Hypothalamus (tissue), 51 donors: ENCODE data around the gene ACTL9.
"Not testable (repeated sequence)": the region's sequence is repeated elsewhere in the genome, so short reads cannot be mapped to it uniquely, and the experiment has no call there.

ENCODE experiments used
- DNase-seq, 51 donors: peaks; one replicate each; lab custom pipeline; 2025; lab: John Stamatoyannopoulos, UW

ACTL9 gene, protein sequence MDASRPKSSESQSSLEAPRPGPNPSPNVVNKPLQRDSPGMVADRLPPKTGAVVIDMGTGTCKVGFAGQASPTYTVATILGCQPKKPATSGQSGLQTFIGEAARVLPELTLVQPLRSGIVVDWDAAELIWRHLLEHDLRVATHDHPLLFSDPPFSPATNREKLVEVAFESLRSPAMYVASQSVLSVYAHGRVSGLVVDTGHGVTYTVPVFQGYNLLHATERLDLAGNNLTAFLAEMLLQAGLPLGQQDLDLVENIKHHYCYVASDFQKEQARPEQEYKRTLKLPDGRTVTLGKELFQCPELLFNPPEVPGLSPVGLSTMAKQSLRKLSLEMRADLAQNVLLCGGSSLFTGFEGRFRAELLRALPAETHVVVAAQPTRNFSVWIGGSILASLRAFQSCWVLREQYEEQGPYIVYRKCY

DNA sequence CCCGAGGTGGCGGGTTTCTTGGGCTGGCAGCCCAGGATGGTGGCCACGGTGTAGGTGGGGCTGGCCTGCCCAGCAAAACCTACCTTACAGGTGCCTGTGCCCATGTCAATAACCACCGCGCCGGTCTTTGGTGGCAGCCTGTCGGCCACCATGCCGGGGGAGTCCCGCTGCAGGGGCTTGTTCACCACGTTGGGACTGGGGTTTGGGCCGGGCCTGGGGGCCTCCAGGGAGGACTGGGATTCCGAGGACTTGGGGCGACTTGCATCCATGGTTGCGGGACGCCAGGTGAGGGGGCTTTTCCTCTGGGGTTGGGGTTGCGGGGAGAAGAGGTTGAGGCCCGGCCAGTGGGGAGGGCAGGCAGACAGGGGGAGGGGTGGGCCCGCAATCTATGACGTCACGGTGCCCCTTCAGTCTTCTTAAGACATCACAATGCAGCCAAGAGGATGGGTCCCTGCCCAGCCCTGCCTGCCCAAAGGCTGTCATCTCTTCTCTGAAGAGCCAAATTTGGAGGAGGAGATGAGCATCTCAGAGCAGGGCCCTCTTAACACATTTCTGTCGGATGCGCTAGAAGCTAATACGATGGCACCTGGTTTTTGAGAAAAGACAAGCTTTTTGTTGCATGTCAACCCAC, at the start of gene ACTL9:
TSS of gene ACTL9 (minus strand) at position 363 of the 631 bp plus-strand sequence. CDS start at position 269, 94 bp downstream.
- DNase-seq = no peak

DNA sequence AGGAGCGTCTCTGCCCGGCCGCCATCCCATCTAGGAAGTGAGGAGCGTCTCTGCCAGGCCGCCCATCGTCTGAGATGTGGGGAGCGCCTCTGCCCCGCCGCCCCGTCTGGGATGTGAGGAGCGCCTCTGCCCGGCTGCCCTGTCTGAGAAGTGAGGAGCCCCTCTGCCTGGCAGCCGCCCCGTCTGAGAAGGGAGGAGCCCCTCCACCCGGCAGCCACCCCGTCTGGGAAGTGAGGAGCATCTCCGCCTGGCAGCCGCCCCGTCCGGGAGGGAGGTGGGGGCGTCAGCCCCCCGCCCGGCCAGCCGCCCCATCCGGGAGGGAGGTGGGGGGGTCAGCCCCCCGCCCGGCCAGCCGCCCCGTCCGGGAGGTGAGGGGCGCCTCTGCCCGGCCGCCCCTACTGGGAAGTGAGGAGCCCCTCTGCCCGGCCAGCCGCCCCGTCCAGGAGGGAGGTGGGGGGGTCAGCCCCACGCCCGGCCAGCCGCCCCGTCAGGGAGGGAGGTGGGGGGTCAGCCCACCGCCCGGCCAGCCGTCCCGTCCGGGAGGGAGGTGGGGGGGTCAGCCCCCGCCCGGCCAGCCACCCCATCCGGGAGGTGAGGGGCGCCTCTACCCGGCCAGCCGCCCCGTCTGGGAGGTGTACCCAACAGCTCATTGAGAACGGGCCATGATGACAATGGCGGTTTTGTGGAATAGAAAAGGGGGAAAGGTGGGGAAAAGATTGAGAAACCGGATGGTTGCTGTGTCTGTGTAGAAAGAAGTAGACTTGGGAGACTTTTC, 40.9 kb upstream of the ACTL9 start:
- DNase-seq = not testable (repeated sequence)

DNA sequence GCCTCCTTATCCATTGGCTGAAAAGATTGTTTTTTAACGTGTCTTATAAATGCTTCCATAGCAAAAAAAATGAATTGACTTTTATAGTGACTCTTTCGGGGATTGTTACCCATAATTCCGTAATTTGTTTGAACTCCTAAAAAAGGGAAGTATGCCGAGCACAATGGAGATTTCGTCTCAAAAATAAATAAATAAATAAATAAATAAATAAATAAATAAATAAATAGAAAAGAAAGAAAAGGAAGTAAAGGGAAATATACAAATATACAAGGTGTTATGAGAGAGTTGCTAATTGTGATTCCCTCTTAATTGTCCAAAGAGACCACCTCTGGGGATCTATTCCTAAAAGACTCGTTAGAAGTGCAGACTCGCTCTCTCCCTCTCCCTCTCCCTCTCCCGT, 39.8 kb upstream of the ACTL9 start:
- DNase-seq = no peak

DNA sequence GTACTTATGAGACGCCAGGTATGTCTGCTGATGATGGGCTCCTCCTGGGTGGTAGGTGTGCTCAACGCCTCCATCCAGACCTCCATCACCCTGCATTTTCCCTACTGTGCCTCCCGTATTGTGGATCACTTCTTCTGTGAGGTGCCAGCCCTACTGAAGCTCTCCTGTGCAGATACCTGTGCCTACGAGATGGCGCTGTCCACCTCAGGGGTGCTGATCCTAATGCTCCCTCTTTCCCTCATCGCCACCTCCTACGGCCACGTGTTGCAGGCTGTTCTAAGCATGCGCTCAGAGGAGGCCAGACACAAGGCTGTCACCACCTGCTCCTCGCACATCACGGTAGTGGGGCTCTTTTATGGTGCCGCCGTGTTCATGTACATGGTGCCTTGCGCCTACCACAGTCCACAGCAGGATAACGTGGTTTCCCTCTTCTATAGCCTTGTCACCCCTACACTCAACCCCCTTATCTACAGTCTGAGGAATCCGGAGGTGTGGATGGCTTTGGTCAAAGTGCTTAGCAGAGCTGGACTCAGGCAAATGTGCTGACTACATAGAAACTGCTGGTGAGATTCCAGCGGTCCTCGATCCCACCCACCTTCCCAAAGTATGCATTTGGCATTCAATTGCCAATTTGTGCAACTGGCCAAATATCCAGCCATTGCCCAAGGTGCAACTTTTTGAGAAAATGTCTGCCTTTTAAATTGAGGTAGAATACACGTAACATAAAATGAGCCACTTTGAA, 33.0 kb upstream of the ACTL9 start:
- no peak for DNase-seq

DNA sequence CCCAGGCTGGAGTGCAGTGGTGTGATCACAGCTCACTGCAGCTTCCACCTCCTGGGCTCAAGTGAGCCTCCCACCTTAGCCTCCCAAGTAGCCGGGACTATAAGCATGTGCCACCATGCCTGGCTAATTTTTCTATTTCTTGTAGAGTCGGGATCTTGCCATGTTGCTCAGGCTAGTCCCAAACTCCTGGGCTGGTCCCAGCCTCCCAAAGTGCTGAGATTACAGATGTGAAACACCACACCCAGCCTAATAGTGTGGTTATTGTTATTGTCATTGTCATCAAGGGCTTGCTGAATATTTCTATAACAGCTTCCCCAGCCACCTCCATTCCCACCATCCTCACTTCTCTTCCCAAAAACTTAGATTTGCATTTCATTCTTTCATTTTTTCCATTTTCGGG, 25.7 kb upstream of the ACTL9 start:
- no peak for DNase-seq

DNA sequence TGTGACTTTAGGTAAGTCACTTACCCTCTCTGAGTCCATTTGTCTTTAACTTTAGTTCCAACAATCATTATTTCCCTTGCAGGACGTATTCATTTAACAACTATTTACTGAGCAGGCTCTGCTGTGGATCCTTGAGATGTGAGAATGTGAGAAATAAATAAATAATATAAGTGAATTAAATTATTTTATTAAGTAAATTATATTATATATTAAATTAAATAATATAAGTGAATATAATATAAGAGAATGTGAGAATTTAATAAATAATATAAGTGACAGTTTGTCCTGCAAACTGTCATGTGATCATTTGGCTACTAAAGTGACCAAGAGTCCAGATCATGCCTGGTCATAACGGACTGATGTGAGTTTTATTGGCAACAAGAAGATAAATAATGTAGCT, 23.4 kb upstream of the ACTL9 start:
- no peak for DNase-seq

DNA sequence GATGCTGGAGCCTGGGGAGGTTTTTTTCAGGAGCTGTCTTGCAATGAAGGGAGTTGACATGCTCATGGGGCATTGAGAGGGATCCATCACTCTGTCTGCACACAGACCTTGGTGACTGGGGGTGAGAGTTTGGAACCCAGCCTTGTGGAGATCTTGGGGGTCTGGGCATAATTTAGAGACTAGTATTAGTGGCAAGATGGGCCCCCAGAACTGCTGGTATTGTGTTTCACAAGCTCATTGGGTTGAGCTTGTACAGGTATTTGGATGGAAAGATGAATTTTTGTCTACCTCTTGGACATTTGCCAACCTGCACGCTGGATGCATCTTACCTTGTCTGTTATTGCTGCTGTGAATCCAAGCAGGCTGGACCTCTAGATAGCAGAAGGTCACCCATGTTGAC, 22.7 kb upstream of the ACTL9 start, which contains the start of gene OR2Z1:
TSS of gene OR2Z1 (plus strand) at position 301 of the 400 bp plus-strand sequence. CDS start 9,395 bp downstream, outside the sequence.
- no peak for DNase-seq

DNA sequence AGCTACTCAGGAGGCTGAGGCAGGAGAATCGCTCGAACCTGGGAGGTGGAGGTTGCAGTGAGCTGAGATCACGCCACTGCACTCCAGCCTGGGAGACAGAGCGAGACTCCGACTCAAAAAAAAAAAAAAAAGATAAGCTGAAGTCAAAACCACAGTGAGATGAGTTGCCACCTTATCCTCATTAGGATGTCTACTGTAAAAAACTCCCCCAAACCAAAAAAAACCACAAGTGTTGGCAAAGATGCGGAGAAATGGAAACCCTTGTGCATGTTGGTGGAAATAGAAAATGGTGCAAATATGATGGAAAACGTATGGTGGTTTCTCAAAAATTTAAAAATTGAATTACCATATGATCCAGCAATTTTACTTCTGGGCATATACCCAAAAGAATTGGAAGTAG, 11.7 kb upstream of the ACTL9 start:
- not testable (repeated sequence) for DNase-seq

DNA sequence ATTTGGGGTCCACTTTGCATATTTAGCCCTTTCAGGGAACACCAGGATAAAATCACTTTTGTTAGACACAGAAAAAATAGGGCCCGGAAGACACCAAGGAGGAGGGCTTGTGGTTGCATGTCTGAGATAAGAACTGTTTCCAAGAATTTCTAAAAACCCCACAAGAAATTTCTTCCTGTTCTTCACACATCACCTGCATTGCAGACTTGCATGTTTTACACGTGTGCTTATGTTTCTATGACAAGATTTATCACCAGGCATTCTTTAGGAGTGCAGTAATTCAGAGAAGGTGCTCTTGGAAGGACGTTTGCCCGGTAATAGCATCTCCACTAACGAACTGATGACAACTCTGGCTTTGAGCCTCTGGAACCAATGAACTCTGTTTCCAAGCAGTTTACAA, 7.1 kb upstream of the ACTL9 start:
- DNase-seq = no peak

DNA sequence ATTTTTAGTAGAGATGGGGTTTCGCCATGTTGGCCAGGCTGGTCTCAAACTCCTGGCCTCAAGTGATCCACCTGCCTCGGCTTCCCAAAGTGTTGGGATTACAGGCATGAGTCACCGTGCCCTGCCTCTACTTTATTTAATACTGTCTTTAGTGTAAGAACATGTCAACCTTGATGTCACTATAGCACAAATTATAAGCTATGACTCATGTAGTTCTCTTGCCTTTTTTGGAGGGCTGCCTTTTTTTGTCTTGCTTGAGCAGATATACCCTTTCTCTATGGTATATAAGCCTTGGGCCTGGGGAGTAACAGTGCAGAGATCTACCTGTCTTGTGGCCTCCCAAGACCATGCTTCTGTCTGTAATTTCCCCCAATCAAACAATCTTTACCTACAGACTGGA, 6.7 kb upstream of the ACTL9 start:
- not testable (repeated sequence) for DNase-seq

DNA sequence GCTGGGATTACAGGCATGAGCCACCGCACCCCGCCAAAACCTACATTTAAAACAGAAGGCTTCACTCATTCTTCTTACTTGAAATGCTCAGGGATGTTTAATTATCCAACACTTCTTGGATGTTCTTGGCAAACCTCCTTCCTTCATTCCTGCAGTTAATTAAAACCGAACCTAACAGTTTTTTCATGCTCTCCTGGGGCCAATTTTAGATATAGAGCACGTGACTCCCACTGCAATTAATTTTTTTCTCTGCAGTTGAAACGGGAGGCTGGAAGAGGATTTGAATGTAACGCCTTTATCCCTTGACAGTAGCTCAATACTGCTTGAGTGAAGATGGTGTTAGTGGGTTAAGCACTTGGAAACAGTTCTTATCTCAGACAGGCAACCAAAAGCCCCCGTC, 4.6 kb upstream of the ACTL9 start:
- DNase-seq = no peak

DNA sequence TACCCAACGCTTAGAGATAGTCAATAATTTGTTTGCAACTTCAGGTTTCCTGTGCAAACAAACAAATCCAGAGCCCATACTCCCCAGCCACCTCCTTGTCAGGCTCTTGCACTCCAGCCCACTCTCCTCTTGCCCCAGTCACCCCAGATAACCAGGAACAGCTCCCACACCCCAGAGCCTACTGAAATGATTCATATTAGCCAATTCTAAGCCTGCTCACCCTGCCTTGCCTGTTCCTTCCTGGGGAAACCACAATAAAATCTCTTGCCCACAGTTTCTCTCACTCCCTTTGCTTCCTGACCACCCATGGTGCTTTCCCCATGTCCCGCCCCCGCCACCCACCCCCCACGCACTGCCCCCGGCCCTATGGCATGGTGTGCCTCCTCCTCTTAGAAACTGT, 3.8 kb upstream of the ACTL9 start:
- DNase-seq = no peak

DNA sequence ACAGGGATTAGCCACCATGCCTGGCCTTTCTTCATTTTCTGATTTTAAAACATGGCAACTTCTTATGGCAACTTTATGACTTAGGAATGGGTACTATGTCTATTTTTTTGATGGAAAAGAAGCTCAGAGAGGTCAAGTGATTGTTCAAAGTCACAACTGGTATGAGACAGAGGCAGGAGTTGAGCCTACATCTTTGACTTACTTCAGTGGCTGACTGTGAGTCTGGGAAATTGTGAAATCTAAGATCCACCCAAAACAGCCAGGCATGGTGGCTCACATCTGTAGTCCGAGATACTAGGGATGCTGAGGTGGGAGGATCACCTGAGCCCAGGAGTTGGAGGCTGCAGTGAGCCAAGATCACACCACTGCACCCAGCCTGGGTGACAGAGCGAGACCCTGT, 2.4 kb upstream of the ACTL9 start:
- no peak for DNase-seq

DNA sequence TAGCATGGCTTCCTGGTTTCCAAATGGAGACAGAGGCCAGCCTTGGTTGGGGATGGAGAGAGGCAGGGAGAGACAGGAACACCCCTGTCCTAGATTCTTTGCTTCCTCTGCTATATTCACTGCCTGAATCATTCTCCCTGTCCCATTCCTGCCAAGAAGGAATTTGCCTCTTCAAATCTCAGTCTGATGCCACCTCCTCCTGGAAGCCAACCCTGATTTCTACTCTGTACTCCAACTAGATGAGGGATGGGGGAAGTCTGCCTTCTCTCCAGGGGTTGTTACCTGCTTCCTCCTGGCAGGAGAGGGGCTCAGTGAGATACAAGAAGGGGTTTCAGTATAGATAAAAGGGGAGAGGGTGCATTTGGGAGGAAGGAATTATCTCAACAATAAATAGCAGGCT, 1.3 kb upstream of the ACTL9 start:
- no peak for DNase-seq

DNA sequence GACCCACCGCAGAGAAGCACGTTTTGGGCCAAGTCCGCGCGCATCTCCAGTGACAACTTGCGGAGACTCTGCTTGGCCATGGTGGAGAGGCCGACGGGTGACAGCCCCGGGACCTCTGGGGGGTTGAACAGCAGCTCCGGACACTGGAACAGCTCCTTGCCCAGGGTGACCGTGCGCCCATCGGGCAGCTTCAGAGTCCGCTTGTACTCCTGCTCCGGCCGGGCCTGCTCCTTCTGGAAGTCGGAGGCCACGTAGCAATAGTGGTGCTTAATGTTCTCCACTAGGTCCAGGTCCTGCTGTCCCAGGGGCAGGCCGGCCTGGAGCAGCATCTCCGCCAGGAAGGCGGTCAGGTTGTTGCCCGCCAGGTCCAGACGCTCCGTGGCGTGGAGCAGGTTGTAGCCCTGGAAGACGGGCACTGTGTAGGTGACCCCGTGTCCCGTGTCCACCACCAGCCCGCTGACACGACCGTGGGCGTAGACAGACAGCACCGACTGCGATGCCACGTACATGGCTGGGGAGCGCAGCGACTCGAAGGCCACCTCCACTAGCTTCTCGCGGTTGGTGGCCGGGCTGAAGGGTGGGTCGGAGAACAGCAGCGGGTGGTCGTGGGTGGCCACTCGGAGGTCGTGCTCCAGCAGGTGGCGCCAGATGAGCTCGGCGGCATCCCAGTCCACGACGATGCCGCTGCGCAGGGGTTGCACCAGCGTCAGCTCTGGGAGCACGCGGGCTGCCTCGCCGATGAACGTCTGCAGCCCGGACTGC, 743 bp downstream of the ACTL9 start:
- no peak for DNase-seq

DNA sequence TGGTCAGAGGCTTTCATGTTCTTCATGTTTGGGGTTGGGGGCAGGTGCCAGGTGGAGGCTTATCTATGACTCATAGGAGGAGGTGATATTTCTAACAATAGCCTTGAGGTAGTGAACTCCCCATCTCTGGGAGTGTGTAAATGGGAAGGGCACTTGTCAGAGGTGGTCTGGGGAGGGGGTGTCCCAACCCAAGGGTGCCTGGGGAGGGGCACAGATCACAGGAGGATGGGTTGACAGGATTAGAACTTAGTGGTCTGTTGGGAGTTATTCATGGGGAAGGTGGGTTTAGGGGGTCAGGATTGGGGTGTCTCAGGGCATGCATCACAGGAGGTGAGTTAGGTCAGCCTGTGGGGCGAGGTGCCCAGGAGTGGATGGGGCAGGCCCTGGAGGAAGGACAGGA, 1.6 kb downstream of the ACTL9 start:
- no peak for DNase-seq

DNA sequence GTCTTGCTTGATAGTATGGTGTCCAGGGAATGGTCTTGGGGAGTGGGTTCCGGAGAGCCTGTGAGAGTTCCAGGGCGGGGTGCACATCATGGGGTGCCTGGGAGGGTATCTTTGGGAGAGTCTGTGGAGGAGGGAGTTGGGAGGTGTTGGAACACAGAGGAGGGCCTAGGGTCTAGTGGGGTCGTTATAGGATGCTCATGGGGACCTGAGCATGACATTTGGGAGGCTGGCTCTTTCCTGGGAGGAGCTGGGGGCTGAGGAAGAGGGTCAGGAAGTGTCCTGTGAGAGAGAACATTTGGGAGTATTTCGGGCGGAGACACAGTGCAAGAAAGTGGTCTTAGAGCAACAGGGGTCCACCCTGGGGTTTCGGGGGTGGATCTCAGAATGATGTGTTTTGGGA, 2.7 kb downstream of the ACTL9 start:
- no peak for DNase-seq

DNA sequence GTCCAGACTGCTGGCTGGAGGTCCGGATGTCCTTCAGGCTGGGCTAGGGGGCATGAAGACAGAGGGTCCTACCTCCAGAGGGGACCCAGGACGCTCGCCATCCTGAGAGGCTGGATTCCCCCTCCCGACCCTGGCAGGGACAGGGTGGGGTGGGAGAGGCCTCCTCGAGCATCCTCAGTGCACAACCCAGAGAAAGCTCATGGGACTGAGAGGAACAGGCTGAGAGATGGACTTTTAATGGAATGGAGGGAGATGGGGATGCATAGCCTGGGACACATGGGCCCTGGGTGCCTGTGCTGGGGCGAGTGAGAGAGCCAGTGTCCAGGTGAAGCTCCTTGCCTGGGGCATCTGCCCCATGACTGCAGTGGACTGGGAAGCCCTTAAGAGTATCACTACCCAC, 3.1 kb downstream of the ACTL9 start:
- DNase-seq = no peak

DNA sequence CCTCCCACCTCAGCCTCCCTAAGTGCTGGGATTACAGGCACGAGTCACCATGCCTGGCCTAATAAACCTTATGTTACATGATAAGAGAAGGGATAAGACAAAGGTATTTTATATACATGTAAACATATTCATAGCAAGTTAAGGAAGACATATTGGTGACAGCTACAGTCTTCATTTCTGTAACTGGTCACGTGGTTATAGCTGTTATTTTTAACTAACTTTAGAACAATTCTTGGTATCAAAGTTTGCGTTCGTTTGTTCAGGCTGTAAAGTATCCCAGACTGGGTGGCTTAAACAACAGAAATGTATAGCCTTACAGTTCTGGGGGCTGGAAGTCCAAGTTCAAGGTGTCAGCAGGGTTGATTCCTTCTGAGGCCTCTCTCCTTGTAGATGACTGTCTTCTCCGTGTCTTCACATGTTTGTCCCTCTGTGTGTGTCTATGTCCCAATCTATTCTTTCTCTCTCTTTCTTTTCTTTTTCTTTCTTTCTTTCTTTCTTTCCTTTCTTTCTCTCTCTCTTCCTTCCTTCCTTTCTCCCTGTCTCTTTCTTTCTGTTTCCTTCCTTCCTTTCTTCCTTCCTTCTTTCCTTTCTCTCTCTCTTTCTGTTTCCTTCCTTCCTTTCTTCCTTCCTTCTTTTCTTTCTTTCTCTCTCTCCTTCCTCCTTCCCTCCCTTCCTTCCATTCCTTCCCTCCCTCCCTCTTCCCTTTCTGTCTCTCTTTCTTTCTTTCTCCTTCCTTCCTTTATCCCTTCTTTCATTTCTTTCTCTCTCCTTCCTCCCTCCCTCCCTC, 7.6 kb downstream of the ACTL9 start:
- no peak for DNase-seq
